HG03135 (cell line): ENCODE data around the gene ZBTB33.
A peak's percentile ranks its signal among the peaks of the same experiment; 100 is the strongest.

Source experiments
- ATAC-seq: cut with Tn5 transposase; IDR thresholded peaks from one replicate; pipeline ENCODE4 v1.9.1; 2021; ENCODE audit warnings: mild to moderate bottlenecking, moderate library complexity; ENCODE audit not compliant: unreplicated experiment

The ZBTB33 gene

DNA sequence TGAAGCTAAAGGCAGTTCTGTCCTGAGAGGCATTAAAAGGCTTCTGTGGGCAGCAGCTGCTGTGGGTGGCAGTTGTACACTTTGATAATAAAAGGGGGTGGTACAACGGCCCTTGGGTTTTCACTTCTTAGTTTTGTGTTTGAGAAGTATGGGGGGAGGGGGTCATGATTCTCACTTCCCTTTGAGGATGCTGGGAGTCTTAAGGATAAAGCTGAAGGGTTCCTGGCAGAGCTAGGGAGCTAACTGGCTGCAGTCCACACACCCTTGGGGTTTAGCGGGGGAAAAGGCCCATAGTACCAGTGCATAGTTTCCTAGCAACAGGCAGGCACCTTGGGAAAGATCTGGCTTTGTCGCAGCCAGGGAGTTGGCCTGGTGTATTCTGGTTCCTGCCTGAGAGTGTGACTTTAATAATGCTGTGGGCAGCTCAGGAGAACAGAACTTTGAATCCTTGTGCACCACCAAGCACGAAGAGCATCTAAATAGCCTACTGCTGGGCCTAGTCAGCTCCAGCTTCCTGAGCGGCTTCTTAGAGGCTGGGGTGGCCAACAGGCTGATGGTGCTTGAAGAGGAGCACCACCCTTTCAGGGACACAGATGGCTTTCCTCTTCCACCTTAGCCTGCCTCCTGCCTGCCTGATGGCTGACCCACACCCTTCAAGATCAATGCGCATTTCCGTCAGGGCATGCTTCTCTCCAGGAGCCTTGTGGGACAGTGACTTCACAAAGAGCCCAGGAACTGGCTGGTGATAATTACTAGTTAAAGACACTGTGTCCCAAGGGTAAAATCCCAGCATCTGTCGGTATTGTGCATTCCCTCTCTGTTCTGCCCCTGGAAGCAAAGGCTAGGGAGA, 12.5 kb downstream of the ZBTB33 start:
- no peak for ATAC-seq

- ATAC-seq: no peak
Measured at GRCh38 chrX:120264341-120264740, 13.7 kb downstream of the ZBTB33 start.

DNA sequence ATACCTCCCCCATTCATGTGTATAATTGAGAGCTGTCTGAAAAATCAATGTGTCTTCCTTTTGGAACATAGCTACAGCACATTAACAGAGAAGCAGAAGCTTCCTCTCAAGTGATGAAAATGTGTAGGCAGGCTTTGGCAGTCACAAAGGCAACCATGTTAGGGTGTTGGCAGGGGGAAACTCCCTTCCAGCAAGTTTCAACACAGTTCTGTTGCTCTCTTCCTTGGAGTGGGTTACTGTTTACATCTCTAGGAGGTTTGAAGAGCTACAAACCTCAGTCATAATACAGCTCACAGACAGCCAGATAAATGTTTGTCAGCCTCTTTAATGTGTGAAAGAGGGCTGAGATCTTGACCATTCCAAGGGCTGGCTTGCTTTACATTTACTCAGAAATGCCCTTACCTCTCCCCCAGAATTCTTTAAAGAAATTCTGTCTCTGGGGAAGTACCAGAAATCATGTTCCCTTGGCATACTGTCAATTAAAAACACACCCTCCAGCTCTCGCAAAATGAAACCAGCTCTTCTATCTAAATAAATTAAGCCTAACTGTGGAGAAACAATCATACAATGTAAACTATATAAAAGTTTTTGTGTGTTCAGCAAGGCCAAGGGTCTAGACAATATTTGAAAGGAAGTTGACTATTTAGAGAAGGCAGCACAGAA, 18.9 kb downstream of the ZBTB33 start:
- ATAC-seq: no peak

DNA sequence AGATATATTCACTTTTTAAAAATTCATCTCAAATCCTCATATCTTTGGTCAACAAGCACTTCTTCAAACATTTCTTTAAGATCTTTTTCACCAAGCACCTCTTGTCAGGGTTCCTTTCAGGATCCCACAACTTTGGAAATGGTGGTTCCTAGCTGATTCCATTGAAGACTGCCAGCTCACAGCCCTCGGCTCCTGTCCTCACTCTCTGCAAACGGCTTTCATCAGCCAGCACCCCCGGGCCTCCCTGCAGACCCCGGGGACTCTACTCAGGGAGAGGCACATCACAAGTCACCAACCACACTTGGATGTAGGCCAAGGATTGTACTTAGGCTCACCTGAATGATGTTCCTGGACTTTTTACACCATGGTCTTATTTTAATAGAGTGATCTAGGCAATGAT, 20.0 kb downstream of the ZBTB33 start:
- ATAC-seq: no peak

GRCh38 chrX:120271218-120271617, 20.6 kb downstream of the ZBTB33 start:
- ATAC-seq: no peak

- ATAC-seq: no peak
Measured at GRCh38 chrX:120274145-120274544, 23.5 kb downstream of the ZBTB33 start.

GRCh38 chrX:120274958-120275357, 24.3 kb downstream of the ZBTB33 start:
- no peak for ATAC-seq

GRCh38 chrX:120281021-120281624, 30.5 kb downstream of the ZBTB33 start:
- ATAC-seq: no peak

DNA sequence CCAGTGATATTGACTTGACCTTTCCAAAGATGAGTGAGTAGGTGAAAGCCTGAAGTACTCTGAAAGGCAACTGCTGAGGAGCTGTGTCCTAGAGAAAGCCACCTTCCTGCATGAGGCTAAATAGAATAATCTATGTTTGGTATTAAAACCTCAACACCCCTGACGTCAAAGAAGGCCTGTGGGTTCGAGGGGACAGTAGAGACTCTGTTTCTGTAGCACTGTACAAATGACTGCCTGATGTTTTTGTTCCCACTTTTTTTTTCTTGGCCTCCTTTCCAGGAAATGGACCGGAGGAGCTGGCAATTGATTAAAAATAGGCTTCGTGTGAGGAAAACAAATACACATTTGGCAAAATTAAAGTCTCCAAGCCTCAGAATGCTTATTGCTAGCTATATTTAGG, 31.1 kb downstream of the ZBTB33 start:
- ATAC-seq: no peak

DNA sequence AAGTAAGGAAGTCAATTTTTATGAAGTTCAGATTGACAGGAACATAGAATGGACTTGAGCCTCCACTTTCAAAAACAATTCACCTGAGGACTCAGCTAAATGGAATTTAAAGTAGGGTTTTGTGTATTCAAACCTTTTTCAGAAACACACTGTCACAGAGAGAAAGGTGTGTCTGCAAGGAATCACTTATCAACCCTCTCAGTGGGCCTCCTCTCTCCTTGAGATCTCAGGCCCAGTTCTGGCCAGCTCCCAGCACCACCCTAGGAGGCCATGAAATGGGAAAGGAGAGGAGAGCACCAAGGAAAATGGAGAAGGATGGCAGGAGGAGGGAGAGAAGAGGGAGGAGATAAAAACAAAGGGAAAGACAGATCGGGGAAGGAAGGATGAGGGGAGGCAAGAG, 32.1 kb downstream of the ZBTB33 start:
- no peak for ATAC-seq

GRCh38 chrX:120286733-120287512, 36.3 kb downstream of the ZBTB33 start:
- ATAC-seq: no peak

DNA sequence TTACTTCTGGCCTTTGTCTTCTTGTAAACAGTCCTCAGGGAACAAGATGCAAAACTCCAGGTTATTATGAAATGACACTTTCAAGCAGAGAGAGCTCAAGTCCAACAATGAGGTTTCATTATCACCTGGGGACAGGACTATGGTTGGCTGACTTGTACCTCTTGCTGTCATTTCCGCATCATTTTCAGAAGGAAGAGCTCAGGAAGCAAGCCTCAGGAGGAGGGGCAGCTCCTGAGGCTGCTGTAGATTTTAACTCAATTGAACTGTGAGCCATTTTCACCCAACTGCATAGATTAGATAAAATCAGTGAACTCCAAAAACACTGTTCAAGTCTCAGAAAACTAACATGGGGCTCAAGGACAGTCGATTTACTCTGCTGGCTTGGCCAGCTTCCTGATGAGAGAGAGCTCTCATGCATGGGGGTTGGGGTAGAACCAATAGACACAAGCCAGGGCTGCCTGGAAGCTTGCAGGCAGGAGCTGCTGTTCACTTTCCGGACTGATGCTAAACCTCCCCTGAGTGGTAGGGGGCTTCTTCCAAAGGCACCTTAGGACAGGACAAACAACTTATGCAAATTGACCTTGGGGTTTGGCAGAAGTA, 37.0 kb downstream of the ZBTB33 start:
- ATAC-seq: peak; percentile 60

DNA sequence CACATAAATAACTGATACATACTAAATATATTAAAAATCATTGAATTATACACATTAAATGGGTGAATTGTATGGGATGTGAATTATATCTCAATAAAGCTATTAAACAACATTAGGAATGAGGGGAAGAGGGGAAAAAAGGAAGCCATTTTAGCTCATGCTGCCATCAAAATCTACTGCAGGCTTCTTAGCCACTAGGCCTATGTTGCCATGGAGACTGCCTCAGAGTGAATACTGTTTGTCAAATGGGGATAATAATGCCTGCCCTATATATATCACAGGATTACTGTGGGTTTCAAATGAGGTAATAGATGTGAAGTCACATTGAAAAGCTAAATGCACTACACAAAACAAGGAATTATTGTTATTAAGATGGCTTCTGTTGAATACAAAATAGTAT, 39.5 kb downstream of the ZBTB33 start:
- ATAC-seq: no peak

DNA sequence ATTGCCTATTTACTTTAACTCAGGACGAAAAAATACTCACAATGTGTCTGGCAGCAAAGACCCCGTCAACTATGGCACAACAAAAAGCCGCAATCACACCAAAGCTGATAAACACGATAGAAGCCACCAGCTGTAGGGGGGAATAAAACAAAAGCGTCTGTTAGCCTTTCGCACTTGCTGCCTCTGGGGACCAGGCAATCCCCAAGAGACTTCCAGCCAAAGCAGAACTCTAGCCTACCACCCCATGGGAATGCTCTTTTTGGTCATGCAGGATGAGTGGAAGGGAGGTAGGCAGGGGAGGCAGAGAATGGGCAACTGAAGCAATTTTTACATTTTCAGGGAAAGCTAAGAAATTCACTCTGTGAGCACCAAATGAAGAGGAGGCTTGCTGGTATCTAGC, 40.6 kb downstream of the ZBTB33 start:
- ATAC-seq: no peak

DNA sequence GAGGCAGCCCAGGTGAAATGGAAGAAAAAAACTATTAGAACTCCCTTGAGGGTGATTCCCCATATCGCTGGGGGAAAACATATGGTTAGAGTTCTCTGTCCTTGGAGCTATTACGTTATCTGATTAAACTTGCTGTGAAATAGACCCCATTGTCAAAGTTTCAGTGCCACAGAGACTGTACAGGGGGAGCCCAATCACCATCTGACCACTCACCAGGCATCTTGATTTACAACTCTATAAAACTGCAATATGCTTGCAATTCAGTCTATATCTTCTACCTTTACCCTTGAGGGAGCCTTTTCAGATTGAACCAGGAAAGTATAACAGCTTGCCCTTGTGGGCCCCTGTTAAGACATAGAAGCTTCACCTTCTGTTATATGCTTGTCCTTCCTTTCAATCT, 42.4 kb downstream of the ZBTB33 start:
- no peak for ATAC-seq

DNA sequence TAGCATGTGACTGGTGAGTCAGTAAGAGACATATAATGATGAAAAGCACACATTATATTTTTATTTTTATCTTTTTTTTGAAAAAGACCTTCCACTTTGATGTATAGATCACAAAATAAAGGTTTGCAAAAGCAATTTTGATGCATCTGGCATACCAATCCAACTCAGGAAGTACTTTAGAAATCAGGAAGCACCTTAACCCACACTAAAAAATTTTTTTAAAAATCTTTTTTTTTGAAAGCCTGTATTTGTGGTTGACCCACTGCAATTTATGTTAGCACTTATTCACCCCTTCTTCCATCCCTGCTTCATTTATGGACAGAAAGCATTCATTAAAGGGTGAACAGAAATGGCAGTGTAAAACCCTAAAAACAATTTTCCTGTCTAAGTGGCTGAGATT, 44.0 kb downstream of the ZBTB33 start:
- no peak for ATAC-seq

DNA sequence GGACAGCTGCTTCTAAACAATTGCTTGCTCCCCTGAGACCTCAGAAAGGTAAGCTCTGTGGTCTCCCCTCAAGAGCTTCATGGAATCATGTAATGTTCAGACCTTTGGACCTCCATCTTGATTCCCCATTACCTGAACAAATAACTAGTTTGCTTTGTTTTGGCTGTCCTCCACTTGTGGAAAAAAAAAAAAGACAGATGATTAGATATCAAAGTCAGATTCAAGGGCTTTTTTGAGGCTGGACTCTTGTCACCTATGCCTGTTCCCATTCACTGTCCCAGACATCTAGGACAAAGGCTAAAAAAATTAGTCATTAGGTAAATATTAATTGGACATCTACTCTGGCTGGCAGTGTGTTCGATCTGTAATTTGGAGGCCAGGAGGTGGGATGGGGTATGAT, 47.3 kb downstream of the ZBTB33 start:
- no peak for ATAC-seq

DNA sequence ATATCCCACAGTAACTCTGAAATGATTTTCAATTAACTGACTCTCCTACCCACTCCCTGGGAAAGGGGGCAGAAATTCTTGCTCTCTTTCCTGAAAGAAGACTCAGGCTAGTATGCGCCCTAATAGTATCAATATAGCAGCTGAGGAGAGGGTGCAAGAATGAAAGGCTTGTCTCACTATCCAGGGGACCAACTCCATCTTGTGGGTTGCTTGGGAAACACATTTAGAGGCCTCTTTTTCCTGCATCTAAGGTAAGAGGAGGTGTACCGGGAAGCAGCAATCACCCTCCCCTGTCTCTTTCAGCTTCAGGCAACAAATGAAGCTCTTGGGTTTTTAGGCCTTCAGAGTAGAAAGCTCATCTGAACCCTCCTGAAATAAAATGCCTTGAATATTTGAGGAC, 49.3 kb downstream of the ZBTB33 start:
- no peak for ATAC-seq

- no peak for ATAC-seq
Measured at GRCh38 chrX:120301497-120301896, 50.9 kb downstream of the ZBTB33 start.

DNA sequence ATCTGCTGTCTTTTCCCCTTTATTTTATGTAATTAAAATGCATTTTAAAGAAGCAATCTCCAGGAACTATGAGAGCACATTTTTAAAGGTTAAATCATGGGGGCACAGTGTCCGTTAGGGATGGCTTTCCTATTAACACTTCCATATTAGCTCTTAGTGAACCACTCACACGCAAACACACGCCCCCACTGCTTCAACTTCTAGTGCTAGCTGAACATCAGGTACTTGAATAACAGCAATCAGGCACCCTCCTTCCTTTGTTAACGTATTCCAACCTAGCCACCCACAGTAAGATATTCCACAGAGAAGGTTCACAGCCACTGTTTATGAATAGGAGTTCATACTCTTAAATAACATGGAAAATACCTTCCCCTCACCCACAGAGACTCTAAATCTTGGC, 51.3 kb downstream of the ZBTB33 start:
- ATAC-seq: no peak

- peak; percentile 91 for ATAC-seq
Measured at GRCh38 chrX:120302434-120302833, 51.8 kb downstream of the ZBTB33 start.
